Peyer's patch (tissue), 4 donors: ENCODE results near the gene LUZP1.

Experiments used
- CTCF ChIP-seq, 6 experiments: fragments of 450-650 bp in 4 of 6; fragments of 200-600 bp in 2 of 6; sonication (generic) in 1 of 6; IDR thresholded peaks; one replicate each; pipeline ENCODE4 v1.5.1; 2017 to 2019; ENCODE audit warnings: antibody characterized with exemption in 6 of 6, mild to moderate bottlenecking in 3 of 6, moderate library complexity in 1 of 6
- POLR2A ChIP-seq, 2 donors: fragments of 450-650 bp; IDR thresholded peaks; one replicate each; pipeline ENCODE4 v1.5.1; 2017; ENCODE audit warnings: antibody characterized with exemption in 2 of 2, mild to moderate bottlenecking in 2 of 2, moderate library complexity in 2 of 2

GRCh38 chr1:23069675-23070074, 99.0 kb downstream of the LUZP1 start:
- TF ChIP-seq POLR2A (IDR thresholded peaks at IDR 0.05) (no peak), CTCF (IDR thresholded peaks at IDR 0.05) (no peak)
